BLaER1 (cell line): ENCODE results near the gene PBRM1.

Experiments used
- H3K27ac ChIP-seq: shearing (Covaris generic); formaldehyde crosslinking; 2 replicates; pipeline ENCODE4 v1.8.1; 2022
- H3K27me3 ChIP-seq: shearing (Covaris generic); formaldehyde crosslinking; 2 replicates; pipeline ENCODE4 v1.8.1; 2022
- H3K36me3 ChIP-seq: shearing (Covaris generic); formaldehyde crosslinking; 2 replicates; pipeline ENCODE4 v1.8.1; 2022
- H3K4me1 ChIP-seq: shearing (Covaris generic); formaldehyde crosslinking; 2 replicates; pipeline ENCODE4 v1.8.1; 2022
- H3K4me2 ChIP-seq: shearing (Covaris generic); formaldehyde crosslinking; 2 replicates; pipeline ENCODE4 v1.8.1; 2022
- H3K4me3 ChIP-seq: shearing (Covaris generic); formaldehyde crosslinking; 2 replicates; pipeline ENCODE4 v1.8.1; 2022
- H3K9ac ChIP-seq: shearing (Covaris generic); formaldehyde crosslinking; 2 replicates; pipeline ENCODE4 v1.8.1; 2022
- H3K9me3 ChIP-seq: shearing (Covaris generic); formaldehyde crosslinking; 2 replicates; pipeline ENCODE4 v1.8.1; 2022
- H4K20me1 ChIP-seq: shearing (Covaris generic); formaldehyde crosslinking; 2 replicates; pipeline ENCODE4 v1.8.1; 2022
- Cebpa-rat ChIP-seq: shearing (Covaris generic); IDR thresholded peaks from 2 replicates; pipeline ENCODE4 v1.8.1; 2022

Gene PBRM1

GRCh38 chr3:52649461-52650210, 36.1 kb downstream of the PBRM1 start:
- no peak overlapping the region for H3K27ac ChIP-seq

GRCh38 chr3:52645549-52645948, 40.2 kb downstream of the PBRM1 start:
- Histone ChIP-seq H3K4me3 (no peak overlapping the region), H3K36me3 (peaks cover 89% of the 10 kb centered on the region), H3K4me2 (no peak overlapping the region), H3K27me3 (no peaks in the 10 kb centered on the region), H3K9me3 (no peaks in the 10 kb centered on the region), H3K4me1 (no peaks in the 10 kb centered on the region), H3K9ac (no peak overlapping the region), H4K20me1 (0 out of 2 replicates have a peak, but pooled peaks cover 5% of the 10 kb centered on the region), H3K27ac (no peak overlapping the region)
- no peak for TF ChIP-seq Cebpa-rat

More at GRCh38 chr3:52649461-52650210, 36.1 kb downstream of the PBRM1 start:
- H3K36me3 ChIP-seq: peaks cover 90% of the 10 kb centered on the region
- no peak overlapping the region for H3K4me2 ChIP-seq
- H3K9me3 ChIP-seq: no peaks in the 10 kb centered on the region
- H4K20me1 ChIP-seq: 0 out of 2 replicates have a peak, but pooled peaks cover 5% of the 10 kb centered on the region
- no peak for TF ChIP-seq Cebpa-rat
- H3K4me3 ChIP-seq: no peak overlapping the region
- no peaks in the 10 kb centered on the region for H3K4me1 ChIP-seq
- no peaks in the 10 kb centered on the region for H3K27me3 ChIP-seq
- no peak overlapping the region for H3K9ac ChIP-seq

GRCh38 chr3:52636673-52637072, 49.0 kb downstream of the PBRM1 start:
- Histone ChIP-seq H3K4me3 (no peak overlapping the region), H3K9ac (no peak overlapping the region), H3K36me3 (peaks cover 96% of the 10 kb centered on the region), H3K4me1 (no peaks in the 10 kb centered on the region), H3K27ac (no peak overlapping the region), H3K27me3 (no peaks in the 10 kb centered on the region), H4K20me1 (no peaks in the 10 kb centered on the region), H3K9me3 (no peaks in the 10 kb centered on the region), H3K4me2 (no peak overlapping the region)
- no peak for TF ChIP-seq Cebpa-rat

- H3K36me3 ChIP-seq: peaks cover 94% of the 10 kb centered on the region
- H3K27ac ChIP-seq: no peak overlapping the region
- H3K4me3 ChIP-seq: no peak overlapping the region
- H3K9me3 ChIP-seq: no peaks in the 10 kb centered on the region
- no peaks in the 10 kb centered on the region for H3K4me1 ChIP-seq
- no peak overlapping the region for H3K4me2 ChIP-seq
- TF ChIP-seq Cebpa-rat: no peak
- no peaks in the 10 kb centered on the region for H3K27me3 ChIP-seq
- peaks cover 7% of the 10 kb centered on the region; the same call in 1 of the 2 replicates for H4K20me1 ChIP-seq
- no peak overlapping the region for H3K9ac ChIP-seq
Measured at GRCh38 chr3:52633786-52634185, 51.9 kb downstream of the PBRM1 start.

- Histone ChIP-seq H3K27me3 (no peaks in the 10 kb centered on the region), H3K36me3 (peaks cover 95% of the 10 kb centered on the region), H4K20me1 (peaks cover 4% of the 10 kb centered on the region), H3K4me1 (no peaks in the 10 kb centered on the region), H3K9ac (no peak overlapping the region), H3K4me2 (no peak overlapping the region), H3K9me3 (no peaks in the 10 kb centered on the region), H3K4me3 (no peak overlapping the region), H3K27ac (no peak overlapping the region)
- TF ChIP-seq Cebpa-rat: no peak
Measured at GRCh38 chr3:52625041-52625440, 60.7 kb downstream of the PBRM1 start.

- H3K4me1 ChIP-seq: no peaks in the 10 kb centered on the region
- H3K4me2 ChIP-seq: no peak overlapping the region
- H3K27ac ChIP-seq: no peak overlapping the region
- no peak overlapping the region for H3K4me3 ChIP-seq
- peaks cover 98% of the 10 kb centered on the region for H3K36me3 ChIP-seq
- H4K20me1 ChIP-seq: peaks cover 4% of the 10 kb centered on the region; the same call in 1 of the 2 replicates
- H3K27me3 ChIP-seq: no peaks in the 10 kb centered on the region
- H3K9me3 ChIP-seq: no peaks in the 10 kb centered on the region
- no peak overlapping the region for H3K9ac ChIP-seq
- TF ChIP-seq Cebpa-rat: no peak
Measured at GRCh38 chr3:52623234-52623792, 62.4 kb downstream of the PBRM1 start.

- H3K9me3 ChIP-seq: no peaks in the 10 kb centered on the region
- H3K4me1 ChIP-seq: no peaks in the 10 kb centered on the region
- peaks cover 4% of the 10 kb centered on the region for H4K20me1 ChIP-seq
- TF ChIP-seq Cebpa-rat: no peak
- H3K4me3 ChIP-seq: no peak overlapping the region
- H3K27me3 ChIP-seq: no peaks in the 10 kb centered on the region
- H3K4me2 ChIP-seq: no peak overlapping the region
- H3K9ac ChIP-seq: no peak overlapping the region
- H3K27ac ChIP-seq: no peak overlapping the region
- H3K36me3 ChIP-seq: peaks cover 95% of the 10 kb centered on the region
Measured at GRCh38 chr3:52620580-52620979, 65.1 kb downstream of the PBRM1 start.

GRCh38 chr3:52615166-52615565, 70.5 kb downstream of the PBRM1 start:
- Histone ChIP-seq H3K9ac (no peak overlapping the region), H3K4me2 (no peak overlapping the region), H3K27me3 (no peaks in the 10 kb centered on the region), H3K4me1 (no peaks in the 10 kb centered on the region), H3K27ac (no peak overlapping the region), H3K4me3 (no peak overlapping the region), H3K36me3 (peaks cover 95% of the 10 kb centered on the region), H3K9me3 (no peaks in the 10 kb centered on the region), H4K20me1 (peaks cover 14% of the 10 kb centered on the region)
- no peak for TF ChIP-seq Cebpa-rat

- H3K4me2 ChIP-seq: no peak overlapping the region
- H3K27ac ChIP-seq: no peak overlapping the region
- no peak overlapping the region for H3K4me3 ChIP-seq
- H3K9ac ChIP-seq: no peak overlapping the region
- peaks cover 14% of the 10 kb centered on the region for H4K20me1 ChIP-seq
- H3K4me1 ChIP-seq: no peaks in the 10 kb centered on the region
- peaks cover 95% of the 10 kb centered on the region for H3K36me3 ChIP-seq
- no peaks in the 10 kb centered on the region for H3K9me3 ChIP-seq
- no peak for TF ChIP-seq Cebpa-rat
- H3K27me3 ChIP-seq: no peaks in the 10 kb centered on the region
Measured at GRCh38 chr3:52614689-52615088, 71.0 kb downstream of the PBRM1 start.

GRCh38 chr3:52609316-52609815, 76.3 kb downstream of the PBRM1 start:
- Histone ChIP-seq H3K36me3 (peaks cover 97% of the 10 kb centered on the region), H3K9ac (no peak overlapping the region), H4K20me1 (peaks cover 43% of the 10 kb centered on the region), H3K4me3 (no peak overlapping the region), H3K4me2 (no peak overlapping the region), H3K4me1 (no peaks in the 10 kb centered on the region), H3K27ac (no peak overlapping the region), H3K9me3 (peaks cover 7% of the 10 kb centered on the region), H3K27me3 (no peaks in the 10 kb centered on the region)
- TF ChIP-seq Cebpa-rat: no peak
